OCI-LY1 (cell line): ENCODE data around the gene PPP1R12B.

Experiments
- H2AFZ ChIP-seq: fragments of 200-600 bp; sonication (generic), shearing (Covaris generic); 2 replicates; pipeline ENCODE4 v1.6.0; 2014; ENCODE audit warnings: antibody characterized with exemption, mild to moderate bottlenecking, low read length
- H3F3A ChIP-seq: fragments of 200-600 bp; sonication (generic), shearing (Covaris generic); 2 replicates; pipeline ENCODE4 v1.6.0; 2014; ENCODE audit warnings: mild to moderate bottlenecking, antibody characterized with exemption, low read length, moderate library complexity; ENCODE audit not compliant: insufficient read depth
- H3K27ac ChIP-seq: fragments of 200-600 bp; sonication (generic); 2 replicates; pipeline ENCODE4 v1.5.1; 2014; ENCODE audit warnings: low read length, mixed run types, mild to moderate bottlenecking, low read depth; ENCODE audit not compliant: poor library complexity, severe bottlenecking
- H3K27me3 ChIP-seq: fragments of 200-600 bp; sonication (generic); 2 replicates; pipeline ENCODE4 v1.6.0; 2014; ENCODE audit warnings: antibody characterized with exemption, mild to moderate bottlenecking, low read length, moderate library complexity; ENCODE audit not compliant: insufficient read depth
- H3K36me3 ChIP-seq: fragments of 200-600 bp; sonication (generic); 2 replicates; pipeline ENCODE4 v1.6.1; 2014; ENCODE audit warnings: mild to moderate bottlenecking, antibody characterized with exemption, low read length, moderate library complexity, mixed read lengths; ENCODE audit not compliant: insufficient read depth
- H3K4me1 ChIP-seq: fragments of 200-600 bp; sonication (generic); 2 replicates; pipeline ENCODE4 v1.5.1; 2014; ENCODE audit warnings: mild to moderate bottlenecking, low read length, moderate library complexity; ENCODE audit not compliant: insufficient read depth, severe bottlenecking
- H3K4me2 ChIP-seq: fragments of 200-600 bp; sonication (generic), shearing (Covaris generic); 2 replicates; pipeline ENCODE4 v1.6.1; 2014; ENCODE audit warnings: low read length
- H3K4me3 ChIP-seq: fragments of 200-600 bp; sonication (generic); 2 replicates; pipeline ENCODE4 v1.5.1; 2014; ENCODE audit warnings: low read length, low read depth, mild to moderate bottlenecking, mixed read lengths; ENCODE audit not compliant: poor library complexity, severe bottlenecking
- H3K79me2 ChIP-seq: fragments of 200-600 bp; shearing (Covaris generic); 2 replicates; pipeline ENCODE4 v1.6.1; 2016; ENCODE audit warnings: mixed run types, low read length, mixed read lengths; ENCODE audit not compliant: insufficient read depth
- H3K9ac ChIP-seq: fragments of 200-600 bp; sonication (generic), shearing (Covaris generic); 2 replicates; pipeline ENCODE4 v1.6.1; 2014; ENCODE audit warnings: mild to moderate bottlenecking, low read length, mixed read lengths
- H3K9me2 ChIP-seq: fragments of 200-600 bp; sonication (generic), shearing (Covaris generic); 2 replicates; pipeline ENCODE4 v1.6.1; 2014; ENCODE audit warnings: low read depth, mild to moderate bottlenecking, low read length, mixed read lengths
- H3K9me3 ChIP-seq: fragments of 200-600 bp; shearing (Covaris generic); 2 replicates; pipeline ENCODE4 v1.6.1; 2014; ENCODE audit warnings: low read length, mixed read lengths
- H4K20me1 ChIP-seq: fragments of 200-600 bp; sonication (generic), shearing (Covaris generic); 2 replicates; pipeline ENCODE4 v1.6.0; 2016; ENCODE audit warnings: mild to moderate bottlenecking, low read length; ENCODE audit not compliant: insufficient read depth
- CTCF ChIP-seq: fragments of 200-600 bp; sonication (generic), shearing (Covaris generic); IDR thresholded peaks from 2 replicates; pipeline ENCODE4 v1.5.1; 2017; ENCODE audit warnings: mild to moderate bottlenecking, antibody characterized with exemption, low read length, moderate library complexity, mixed read lengths
- EZH2 ChIP-seq: fragments of 200-600 bp; sonication (generic), shearing (Covaris generic); IDR thresholded peaks from 2 replicates; pipeline ENCODE4 v1.8.0; 2017; ENCODE audit warnings: borderline replicate concordance, mixed run types, mild to moderate bottlenecking, antibody characterized with exemption, low read length, moderate library complexity, mixed read lengths

Gene PPP1R12B

GRCh38 chr1:202329891-202330290, 18.6 kb upstream of the PPP1R12B start:
- Histone ChIP-seq H3K36me3 (peaks cover 63% of the 10 kb centered on the region), H3K9me3 (no peaks in the 10 kb centered on the region), H4K20me1 (no peaks in the 10 kb centered on the region), H3K4me2 (no peak overlapping the region), H3F3A (no peaks in the 10 kb centered on the region), H3K9ac (no peak overlapping the region), H3K27me3 (no peaks in the 10 kb centered on the region), H3K79me2 (no peaks in the 10 kb centered on the region), H3K4me1 (no peaks in the 10 kb centered on the region), H3K9me2 (no peaks in the 10 kb centered on the region), H2AFZ (no peak overlapping the region), H3K4me3 (no peak overlapping the region), H3K27ac (no peak overlapping the region)
- TF ChIP-seq EZH2, result no peak
- TF ChIP-seq CTCF, result no peak

- H3K79me2 ChIP-seq, result peaks cover 17% of the 10 kb centered on the region
- peaks cover 77% of the 10 kb centered on the region for H3K36me3 ChIP-seq
- no peaks in the 10 kb centered on the region for H3K9me3 ChIP-seq
These were observed 14.6 kb upstream of the PPP1R12B start for GRCh38 chr1:202333861-202334260.

GRCh38 chr1:202343652-202344349, 4.7 kb upstream of the PPP1R12B start:
- Histone ChIP-seq H3F3A (no peaks in the 10 kb centered on the region), H3K27me3 (no peaks in the 10 kb centered on the region), H3K9ac (peak overlapping the region; percentile 15; the same call in 1 of the 2 replicates), H3K36me3 (0 out of 2 replicates have a peak, but pooled peaks cover 6% of the 10 kb centered on the region), H3K9me3 (no peaks in the 10 kb centered on the region), H4K20me1 (no peaks in the 10 kb centered on the region), H3K4me3 (no peak overlapping the region), H3K9me2 (no peaks in the 10 kb centered on the region), H3K27ac (peak overlapping the region; percentile 82), H3K4me1 (peaks cover 44% of the 10 kb centered on the region), H3K79me2 (peaks cover 24% of the 10 kb centered on the region), H3K4me2 (peak overlapping the region; percentile 36), H2AFZ (peak overlapping the region; percentile 86)
- no peak for TF ChIP-seq EZH2
- peak; percentile 75 for TF ChIP-seq CTCF

More at GRCh38 chr1:202333861-202334260, 14.6 kb upstream of the PPP1R12B start:
- Histone ChIP-seq H3K27ac (no peak overlapping the region), H3K9me2 (no peaks in the 10 kb centered on the region), H3F3A (no peaks in the 10 kb centered on the region), H3K4me1 (no peaks in the 10 kb centered on the region), H3K4me3 (no peak overlapping the region), H3K9ac (no peak overlapping the region), H4K20me1 (no peaks in the 10 kb centered on the region), H3K27me3 (no peaks in the 10 kb centered on the region), H2AFZ (no peak overlapping the region), H3K4me2 (no peak overlapping the region)
- TF ChIP-seq EZH2 (no peak), CTCF (no peak)
